DMS 273 (cell line): ENCODE measurements around the gene EHD4.

Experiments
- DNase-seq: peaks from one replicate; lab custom pipeline; 2025; ENCODE audit not compliant: unreplicated experiment; lab: John Stamatoyannopoulos, UW

The EHD4 gene

DNA sequence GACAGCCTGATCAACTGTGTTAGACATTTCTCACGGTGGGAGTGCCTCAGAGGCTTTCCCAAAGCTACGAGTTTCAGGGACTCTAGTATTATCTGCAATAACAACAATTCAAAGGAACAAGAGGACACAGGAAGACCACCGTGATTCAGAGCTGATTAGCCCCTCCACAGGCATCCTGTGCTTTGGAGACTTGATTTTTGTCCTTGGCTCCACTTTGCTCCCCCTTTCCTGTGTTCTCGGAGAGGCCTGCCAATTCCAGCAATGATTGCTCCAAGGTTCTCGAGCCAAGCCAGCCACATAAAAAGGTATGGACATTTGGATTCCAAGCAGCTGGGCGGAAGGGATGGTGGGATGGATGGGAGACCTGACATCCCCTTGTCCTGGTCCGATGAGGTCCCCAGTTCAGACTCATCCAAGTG, 14.3 kb downstream of the EHD4 start:
- DNase-seq: no peak

DNA sequence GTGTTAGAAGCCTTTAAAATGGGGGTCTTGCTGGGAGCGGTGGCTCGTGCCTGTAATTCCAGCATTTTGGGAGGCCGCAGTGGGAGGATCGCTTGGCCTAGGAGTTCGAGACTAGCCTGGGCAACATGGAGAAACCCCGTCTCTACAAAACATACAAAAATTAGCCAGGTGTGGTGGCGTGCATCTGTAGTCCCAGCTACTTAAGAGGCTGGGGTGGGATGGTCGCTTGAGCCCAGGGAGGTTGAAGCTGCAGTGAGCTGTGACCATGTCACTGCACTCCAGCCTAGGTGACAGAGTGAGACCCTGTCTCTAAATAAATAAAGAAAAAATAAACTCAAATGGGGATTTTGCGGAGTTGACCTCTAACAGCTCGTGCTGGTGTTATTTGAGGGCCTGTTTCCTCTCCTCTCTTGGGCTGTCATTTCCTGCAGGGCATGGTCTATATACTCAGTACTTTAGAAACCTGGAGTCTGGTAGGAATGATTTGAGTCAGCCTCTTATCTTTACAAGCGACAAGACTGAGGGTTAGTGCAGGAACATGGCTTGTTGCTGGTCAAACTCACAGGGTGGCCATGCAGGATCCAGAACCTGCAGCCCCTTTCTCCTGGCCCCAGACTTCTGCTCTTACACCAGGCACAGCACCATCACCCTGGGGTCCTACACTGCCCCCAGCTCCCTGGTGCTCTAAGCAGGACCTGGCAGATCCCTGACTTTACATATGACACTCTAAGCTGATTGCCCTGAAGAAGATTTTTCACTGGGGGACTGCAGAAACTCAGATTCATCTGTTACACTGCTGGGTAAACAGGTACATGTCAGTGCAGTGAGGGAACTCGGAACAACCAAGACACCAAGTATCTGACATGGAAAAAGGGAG, 15.1 kb downstream of the EHD4 start:
- no peak for DNase-seq

DNA sequence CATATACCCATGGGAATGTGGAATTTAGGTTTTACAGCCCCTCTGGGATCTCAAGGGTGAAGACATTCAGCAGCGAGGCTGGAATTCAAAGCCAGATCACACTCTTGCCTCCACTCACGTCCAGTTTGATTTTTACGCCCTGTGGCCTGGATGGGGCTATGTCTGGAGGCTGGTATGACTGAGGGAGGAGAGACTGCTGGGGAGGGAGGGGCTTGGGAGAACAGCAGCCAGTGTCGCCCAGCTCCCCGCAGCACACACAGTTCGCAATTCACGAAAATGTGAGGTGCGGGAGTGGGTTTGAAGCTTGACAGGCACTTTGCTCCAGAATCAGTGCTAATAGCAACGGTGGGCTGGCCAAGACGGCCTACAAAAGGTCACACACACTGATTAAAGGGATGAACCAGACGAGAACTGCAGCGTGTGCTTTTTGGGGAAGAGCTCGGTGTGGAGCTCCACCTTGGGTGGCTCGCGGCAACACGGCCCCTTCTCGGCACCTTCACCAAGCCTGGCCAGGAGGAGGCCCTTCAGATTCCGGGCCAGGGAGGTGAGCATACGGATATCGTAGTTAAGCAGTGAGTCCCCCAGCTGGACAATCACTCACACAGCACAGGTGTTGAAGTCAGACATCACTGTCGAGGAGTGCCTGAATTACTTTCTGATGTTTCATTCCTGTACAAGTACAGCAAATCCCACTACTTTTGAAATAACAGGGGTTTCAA, 16.4 kb downstream of the EHD4 start:
- no peak for DNase-seq

GRCh38 chr15:41955100-41955499, 17.3 kb downstream of the EHD4 start:
- DNase-seq: no peak

DNA sequence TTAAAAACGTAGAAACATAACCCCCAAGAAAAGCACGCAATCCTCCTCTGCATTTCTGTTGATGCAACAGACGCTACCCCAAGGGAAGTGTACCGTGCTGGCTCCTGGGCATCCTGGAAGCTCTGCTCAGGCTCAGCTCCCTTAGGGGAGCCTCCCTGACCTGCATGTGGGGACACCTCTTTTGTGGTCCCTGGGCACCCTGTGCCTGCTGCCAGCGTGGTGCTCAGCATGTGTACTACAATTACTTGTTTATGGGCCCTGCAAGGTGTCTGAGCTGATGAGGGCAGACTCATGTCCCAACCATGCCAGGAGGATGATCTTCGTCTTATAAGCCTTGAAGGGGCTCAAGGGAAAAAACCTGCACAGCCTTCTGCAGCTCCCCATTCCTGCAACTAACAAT, 18.3 kb downstream of the EHD4 start:
- DNase-seq: no peak

- no peak for DNase-seq
Measured at GRCh38 chr15:41952013-41952563, 20.3 kb downstream of the EHD4 start.

GRCh38 chr15:41951571-41951970, 20.8 kb downstream of the EHD4 start:
- DNase-seq: no peak

GRCh38 chr15:41950489-41950888, 21.9 kb downstream of the EHD4 start:
- DNase-seq: no peak

GRCh38 chr15:41950127-41950483, 22.3 kb downstream of the EHD4 start:
- DNase-seq: no peak

DNA sequence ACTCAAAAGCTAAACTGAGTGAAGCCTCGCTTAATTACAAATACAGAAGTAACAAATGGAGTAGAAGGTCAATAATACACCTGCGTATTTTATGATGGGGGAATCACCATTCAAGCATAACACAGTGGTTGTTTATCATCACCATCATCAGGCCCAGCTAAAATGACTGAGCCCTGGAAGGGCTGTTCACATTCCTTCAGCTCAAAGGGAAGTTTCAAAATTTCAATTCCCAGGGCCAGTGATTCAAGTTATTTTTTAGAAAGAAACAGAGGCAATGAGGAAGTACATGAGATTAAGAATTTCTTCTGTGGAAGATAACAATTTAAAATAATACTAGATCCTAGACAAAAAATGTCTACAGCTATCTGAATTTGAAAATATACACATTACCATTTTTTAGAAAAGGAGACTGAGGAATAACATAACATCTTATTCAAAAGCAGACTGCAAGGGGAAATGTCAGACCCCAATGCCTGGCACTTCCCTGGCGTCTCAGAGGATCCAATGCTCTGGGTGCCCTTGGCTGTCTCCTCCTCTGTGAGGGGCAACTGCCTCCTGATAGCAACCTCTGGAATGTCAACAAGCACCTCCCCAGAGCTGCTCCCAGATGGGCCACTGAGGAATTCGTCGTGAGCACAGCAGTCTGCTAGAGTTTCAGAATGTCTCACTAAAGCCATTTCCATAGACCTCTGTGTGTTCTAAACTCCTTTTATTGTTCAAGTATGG, 22.8 kb downstream of the EHD4 start:
- no peak for DNase-seq

- DNase-seq: no peak
Measured at GRCh38 chr15:41948490-41948889, 23.9 kb downstream of the EHD4 start.

DNA sequence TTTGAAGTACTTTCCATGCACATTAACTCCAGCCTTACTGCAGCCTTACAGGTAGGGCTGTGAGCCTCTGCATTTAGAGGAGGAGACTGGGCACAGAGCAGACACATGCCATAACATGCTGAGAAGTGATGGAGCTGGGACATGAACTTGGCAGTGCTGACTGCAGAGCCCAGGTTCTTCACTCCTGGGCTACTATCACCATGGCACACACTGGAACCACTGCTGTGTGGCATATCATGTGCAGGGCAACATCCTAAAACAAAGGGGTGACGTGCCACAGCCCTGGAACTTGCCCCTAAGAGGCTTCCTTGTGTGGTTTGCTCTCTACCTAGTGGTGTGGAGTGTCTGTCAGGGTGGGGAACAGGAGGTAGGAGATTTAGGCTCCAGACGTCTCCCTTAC, 25.4 kb downstream of the EHD4 start:
- no peak for DNase-seq

GRCh38 chr15:41945731-41946130, 26.6 kb downstream of the EHD4 start:
- DNase-seq: no peak

DNA sequence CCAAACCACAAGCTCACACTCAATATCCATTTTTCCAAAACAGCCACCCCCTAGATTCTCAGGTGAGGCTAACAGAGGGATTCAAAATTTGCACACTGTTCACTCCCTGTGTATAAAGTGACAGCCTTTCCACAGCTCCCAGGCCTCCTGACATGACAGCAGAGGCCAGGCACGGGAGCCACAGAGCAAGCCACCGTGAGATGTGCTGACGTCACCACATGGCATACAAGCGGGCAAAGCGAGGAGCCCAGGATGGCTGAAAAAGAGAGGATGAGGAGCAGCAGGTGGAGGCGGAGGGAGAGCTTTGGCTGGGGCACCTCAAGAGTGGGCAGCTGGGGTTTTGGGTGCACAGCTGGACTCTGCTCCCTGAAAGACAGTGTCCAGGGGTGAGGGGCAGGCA, 27.1 kb downstream of the EHD4 start:
- no peak for DNase-seq

- DNase-seq: no peak
Measured at GRCh38 chr15:41944313-41944940, 27.9 kb downstream of the EHD4 start.

DNA sequence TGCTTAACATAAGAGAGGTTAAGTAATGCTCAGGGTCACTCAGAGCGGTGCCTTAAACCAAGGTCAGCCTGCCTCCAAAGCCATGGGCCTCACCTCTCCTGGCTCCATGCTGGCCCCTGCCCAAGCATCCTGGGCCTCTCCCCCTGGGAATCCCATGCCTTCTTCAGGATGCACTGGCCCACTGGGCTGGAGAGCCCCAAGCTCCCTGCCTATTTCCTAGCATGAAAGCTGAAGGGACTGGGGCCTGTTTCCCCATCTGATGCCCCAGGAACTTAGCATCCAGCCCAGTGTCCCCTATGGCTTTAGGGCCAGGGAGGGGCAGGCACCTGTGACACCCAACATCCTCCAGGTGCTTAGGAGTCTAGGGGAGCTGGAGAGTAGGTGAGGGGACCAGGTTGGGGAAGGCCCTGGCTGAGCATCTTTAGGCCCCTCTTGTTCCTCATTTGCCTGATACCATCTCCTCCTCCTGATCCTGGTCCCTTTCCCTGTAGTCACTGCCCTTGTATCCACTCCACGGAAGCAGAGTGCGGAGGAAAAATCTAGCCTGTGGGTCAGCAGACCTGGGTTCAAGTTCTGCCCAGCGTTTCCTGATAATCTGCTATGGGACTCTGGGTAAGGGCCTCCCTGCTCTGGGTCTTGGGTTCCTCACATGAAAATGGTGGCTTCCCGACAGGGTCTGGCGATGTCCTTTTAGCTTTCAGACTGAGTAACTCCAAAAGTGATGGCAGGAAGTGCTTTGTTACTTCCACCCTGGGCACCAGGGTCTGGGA, 28.6 kb downstream of the EHD4 start:
- no peak for DNase-seq

- no peak for DNase-seq
Measured at GRCh38 chr15:41942886-41943285, 29.5 kb downstream of the EHD4 start.

DNA sequence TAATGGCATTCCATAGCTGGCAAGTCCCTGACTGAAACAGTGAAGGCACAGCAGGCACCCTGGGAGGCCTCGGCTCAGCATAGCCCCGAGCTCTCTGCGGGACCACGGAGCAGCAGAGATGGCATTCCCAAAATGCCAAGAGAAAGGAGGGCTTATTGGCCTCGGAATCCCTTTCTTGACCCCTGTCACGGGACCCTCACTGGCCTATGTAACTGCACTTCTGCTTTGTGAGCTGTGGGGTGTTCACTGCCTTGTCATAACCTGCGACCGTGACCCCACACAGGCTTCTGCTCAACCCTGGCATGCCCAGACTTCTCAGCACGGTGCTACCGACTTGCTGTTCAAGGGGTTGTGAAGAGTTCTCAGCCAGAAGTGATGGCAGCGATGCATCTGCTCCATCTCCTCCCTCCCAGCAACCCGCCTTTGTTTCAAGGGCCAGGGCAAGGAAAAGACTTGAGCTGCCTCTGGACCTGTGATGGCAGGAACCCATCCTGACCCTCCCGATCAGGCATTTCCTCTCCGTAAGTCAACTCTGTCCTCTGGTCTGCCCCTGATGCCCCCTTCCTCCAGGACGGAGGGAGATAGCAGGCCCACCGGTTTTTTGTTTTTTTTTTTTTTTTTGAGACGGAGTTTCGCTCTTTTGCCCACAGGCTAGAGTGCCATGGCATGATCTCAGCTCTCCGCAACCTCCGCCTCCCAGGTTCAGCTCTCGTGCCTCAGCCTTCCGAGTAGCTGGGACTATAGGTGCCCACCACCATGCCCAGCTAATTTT, 30.5 kb downstream of the EHD4 start:
- no peak for DNase-seq

- DNase-seq: no peak
Measured at GRCh38 chr15:41940441-41940857, 31.9 kb downstream of the EHD4 start.

DNA sequence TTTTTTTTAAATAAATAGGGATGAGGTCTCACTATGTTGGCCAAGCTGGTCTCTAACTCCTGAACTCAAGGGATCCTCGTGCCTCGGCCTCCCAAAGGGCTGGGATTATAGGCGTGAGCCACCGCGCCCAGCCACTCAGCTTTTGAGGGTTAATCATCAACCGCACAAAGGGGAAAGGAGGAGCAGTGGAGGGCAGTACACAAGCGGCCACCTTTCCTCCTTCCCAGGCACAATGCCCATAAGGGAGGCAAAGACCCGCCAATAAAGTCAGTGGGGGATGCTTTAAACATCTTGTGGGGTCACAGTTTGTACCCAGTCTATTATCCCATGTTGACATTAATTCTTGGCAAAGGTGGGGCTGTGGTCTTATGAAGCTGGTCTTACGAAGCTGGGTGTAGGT, 32.4 kb downstream of the EHD4 start:
- DNase-seq: no peak
